ENCODE data around the gene KLHL2. TPM values are rescaled to one million over a fixed set of nuclear protein-coding genes. Genes with fewer than 3 reads are reported as not detected.

Gene KLHL2
- total RNA-seq, 1 donor from 2014 or later = 19.5 TPM

DNA sequence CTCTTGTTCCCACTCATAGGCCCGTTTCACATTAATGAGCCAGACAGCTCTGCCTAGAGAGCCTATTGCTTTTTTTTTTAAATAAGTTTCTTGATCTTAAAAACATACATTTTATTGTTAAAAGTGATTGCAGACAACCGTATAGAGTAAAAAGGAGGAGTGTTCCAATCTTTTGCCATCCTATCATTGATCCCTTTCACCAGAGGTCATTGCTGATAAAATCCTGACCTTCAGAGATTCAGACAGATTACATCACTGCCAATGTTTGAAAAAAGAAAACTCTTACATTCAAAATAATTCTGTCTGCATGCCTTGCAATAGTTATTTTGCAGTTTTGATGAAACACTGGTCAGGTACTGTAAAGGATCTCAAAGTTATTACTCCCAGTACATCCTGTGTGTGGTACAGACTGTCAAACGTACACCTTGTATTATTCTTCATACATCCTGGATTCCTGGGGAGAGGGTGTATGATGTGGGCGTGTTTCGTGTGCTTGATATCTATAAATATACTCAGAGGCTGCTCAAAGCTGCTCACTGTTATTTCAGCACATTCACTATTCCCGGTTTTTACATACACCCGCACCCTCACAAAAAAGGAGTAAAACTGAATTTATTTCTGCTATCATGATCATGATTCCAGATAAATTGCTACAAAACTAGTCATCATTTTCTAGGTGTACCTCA, 15.4 kb upstream of the KLHL2 start:
- no peak for DNase-seq (ENCODE audit: low read depth)
- TF ChIP-seq, protein P1, sequence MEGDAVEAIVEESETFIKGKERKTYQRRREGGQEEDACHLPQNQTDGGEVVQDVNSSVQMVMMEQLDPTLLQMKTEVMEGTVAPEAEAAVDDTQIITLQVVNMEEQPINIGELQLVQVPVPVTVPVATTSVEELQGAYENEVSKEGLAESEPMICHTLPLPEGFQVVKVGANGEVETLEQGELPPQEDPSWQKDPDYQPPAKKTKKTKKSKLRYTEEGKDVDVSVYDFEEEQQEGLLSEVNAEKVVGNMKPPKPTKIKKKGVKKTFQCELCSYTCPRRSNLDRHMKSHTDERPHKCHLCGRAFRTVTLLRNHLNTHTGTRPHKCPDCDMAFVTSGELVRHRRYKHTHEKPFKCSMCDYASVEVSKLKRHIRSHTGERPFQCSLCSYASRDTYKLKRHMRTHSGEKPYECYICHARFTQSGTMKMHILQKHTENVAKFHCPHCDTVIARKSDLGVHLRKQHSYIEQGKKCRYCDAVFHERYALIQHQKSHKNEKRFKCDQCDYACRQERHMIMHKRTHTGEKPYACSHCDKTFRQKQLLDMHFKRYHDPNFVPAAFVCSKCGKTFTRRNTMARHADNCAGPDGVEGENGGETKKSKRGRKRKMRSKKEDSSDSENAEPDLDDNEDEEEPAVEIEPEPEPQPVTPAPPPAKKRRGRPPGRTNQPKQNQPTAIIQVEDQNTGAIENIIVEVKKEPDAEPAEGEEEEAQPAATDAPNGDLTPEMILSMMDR (conservative IDR thresholded peaks at IDR 0.05; ENCODE audit: low read depth, low read length) = no peak
- no peak overlapping the region for H3K4me3 ChIP-seq (ENCODE audit: low read depth, low read length)

DNA sequence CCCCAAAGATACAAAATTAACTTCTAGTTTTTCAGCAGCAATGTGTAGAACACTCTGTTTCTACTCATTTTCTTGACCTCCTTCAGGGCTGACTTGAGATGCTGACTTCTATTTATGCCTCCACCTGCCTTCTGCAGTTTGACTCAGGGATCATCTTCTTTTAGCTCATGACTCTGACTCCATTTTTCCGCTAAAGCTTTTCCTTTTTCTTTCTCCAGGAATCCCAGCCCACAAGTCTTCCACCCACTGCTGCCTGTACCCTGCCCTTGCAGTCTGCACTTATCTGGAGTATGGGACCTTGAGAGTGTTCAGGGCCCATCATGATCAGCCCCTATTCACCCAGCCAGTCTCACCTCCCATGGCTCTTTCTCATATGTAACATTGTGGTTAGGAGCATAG, 14.9 kb upstream of the KLHL2 start:
- no peak overlapping the region for H3K4me3 ChIP-seq (ENCODE audit: low read depth, low read length)
- no peak for DNase-seq (ENCODE audit: low read depth)
- TF ChIP-seq, protein P1 (conservative IDR thresholded peaks at IDR 0.05; ENCODE audit: low read depth, low read length) = no peak

DNA sequence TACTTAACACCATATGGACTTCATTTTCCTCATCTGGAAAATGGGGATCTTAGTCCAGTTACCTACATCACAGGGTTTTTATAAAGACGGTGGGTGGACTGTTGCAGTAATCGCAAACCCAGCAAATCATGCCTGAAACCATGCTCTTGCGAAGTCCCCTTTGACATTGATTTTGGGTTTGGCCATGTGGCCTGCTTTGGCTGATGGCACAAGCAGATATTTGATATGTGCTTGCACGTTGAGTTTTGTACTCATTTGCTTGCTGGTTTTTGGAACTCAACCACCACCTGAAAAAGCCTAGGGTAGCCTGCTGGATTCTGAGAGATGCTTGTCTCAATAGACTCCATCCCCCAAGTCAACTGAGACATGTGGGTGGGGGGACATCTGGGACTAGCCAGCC, 14.4 kb upstream of the KLHL2 start:
- no peak overlapping the region for H3K4me3 ChIP-seq (ENCODE audit: low read depth, low read length)
- TF ChIP-seq, protein P1 (conservative IDR thresholded peaks at IDR 0.05; ENCODE audit: low read depth, low read length) = no peak
- no peak for DNase-seq (ENCODE audit: low read depth)

DNA sequence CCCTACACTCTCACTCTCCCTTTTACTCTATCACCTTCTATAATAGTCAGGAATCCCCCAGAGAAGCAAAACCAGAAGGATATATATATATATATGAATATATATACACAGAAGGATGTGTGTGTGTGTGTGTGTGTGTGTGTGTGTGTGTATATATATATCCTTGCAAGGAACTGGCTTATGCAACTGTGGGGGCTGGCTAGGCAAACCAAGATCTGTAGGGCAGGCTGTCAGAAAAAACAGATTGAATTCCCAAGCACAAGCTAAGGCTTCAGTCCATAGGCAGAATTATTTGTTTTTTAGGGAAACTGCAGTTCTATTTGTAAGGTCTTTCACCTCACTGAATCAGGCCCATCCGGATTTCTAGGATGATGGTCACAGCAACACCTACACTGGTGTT, 13.0 kb upstream of the KLHL2 start:
- no peak overlapping the region for H3K4me3 ChIP-seq (ENCODE audit: low read depth, low read length)
- TF ChIP-seq, protein P1 (conservative IDR thresholded peaks at IDR 0.05; ENCODE audit: low read depth, low read length) = no peak

DNA sequence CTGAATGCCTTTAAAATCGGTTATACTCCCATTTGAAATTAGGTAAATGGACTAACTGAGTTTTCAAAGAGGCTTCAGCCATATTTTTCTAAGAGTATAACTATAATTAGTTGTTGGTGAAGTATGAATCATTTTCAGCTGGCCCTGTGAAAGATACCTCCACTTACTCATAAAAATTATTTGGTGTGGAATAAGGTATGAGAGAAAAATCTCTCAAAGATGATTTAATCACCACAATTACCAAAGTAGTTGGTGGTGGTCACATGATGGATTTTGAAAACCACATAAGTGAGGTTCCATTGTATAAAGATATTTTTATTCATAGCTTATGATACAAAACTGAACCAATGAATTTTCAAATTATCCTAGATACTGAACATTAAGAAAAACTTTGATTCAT, 9.0 kb upstream of the KLHL2 start:
- TF ChIP-seq, protein P1 (conservative IDR thresholded peaks at IDR 0.05; ENCODE audit: low read depth, low read length) = no peak
- H3K4me3 ChIP-seq (ENCODE audit: low read depth, low read length) = no peak overlapping the region
- DNase-seq (ENCODE audit: low read depth) = no peak

More for the DNA sequence above, 13.0 kb upstream of the KLHL2 start:
- DNase-seq (ENCODE audit: low read depth) = no peak

DNA sequence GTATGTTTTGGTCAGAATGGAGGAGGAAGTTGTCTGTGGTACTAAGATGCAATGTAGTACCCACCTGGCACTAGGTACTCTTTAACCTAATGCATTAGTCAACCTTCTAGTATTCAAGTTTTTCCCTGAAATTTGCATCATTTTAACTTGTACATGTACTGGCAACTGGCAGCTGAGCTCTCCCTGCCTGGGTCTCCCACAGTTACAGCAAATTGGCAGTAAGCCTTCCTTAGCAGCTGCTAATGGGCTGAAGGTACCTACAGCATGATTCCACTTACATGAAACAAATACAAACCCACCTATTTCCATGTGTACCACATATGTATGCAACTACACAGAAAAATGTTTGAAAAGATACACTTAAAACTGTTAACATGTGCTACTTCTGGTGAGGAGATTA, 8.1 kb upstream of the KLHL2 start:
- DNase-seq (ENCODE audit: low read depth) = no peak
- H3K4me3 ChIP-seq (ENCODE audit: low read depth, low read length) = no peak overlapping the region
- TF ChIP-seq, protein P1 (conservative IDR thresholded peaks at IDR 0.05; ENCODE audit: low read depth, low read length) = no peak

DNA sequence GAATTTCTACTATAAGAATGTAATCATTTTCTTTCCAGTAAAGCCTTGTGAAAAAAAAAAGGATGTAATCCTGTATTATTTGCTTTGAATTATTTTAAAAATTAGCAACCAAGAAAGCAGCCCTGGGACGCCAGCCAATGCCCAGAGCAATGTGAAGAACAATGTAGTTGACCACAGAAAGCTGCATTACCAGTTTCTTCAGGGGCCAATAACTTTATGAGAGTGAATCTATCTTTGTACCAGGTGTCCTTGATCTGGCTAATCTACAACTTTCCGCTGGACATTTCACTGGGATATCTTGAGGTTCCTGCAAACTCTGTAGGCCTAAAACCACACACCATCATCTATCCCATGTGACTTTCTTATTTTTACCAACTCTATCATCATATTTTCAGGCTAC, 7.6 kb upstream of the KLHL2 start:
- H3K4me3 ChIP-seq (ENCODE audit: low read depth, low read length) = no peak overlapping the region
- no peak for DNase-seq (ENCODE audit: low read depth)

More for the DNA sequence above, 7.6 kb upstream of the KLHL2 start:
- TF ChIP-seq, protein P1 (conservative IDR thresholded peaks at IDR 0.05; ENCODE audit: low read depth, low read length) = no peak
